ENCODE measurements around the gene LARGE2.

Gene LARGE2

GRCh38 chr11:45932217-45932616, 9.8 kb downstream of the LARGE2 start:
- ATAC-seq (ENCODE audit: insufficient read depth, low read depth) (no peak), DNase-seq (no peak)
- Histone ChIP-seq H3K9ac (ENCODE audit: low read depth, low read length) (no peak overlapping the region), H2AFZ (ENCODE audit: low read depth, low read length) (no peak overlapping the region), H3K4me2 (ENCODE audit: insufficient read depth, low read length) (no peak overlapping the region), H3K9me3 (ENCODE audit: insufficient read depth, low read length, severe bottlenecking) (no peaks in the 10 kb centered on the region), H3K79me2 (ENCODE audit: insufficient read depth, low read length) (no peaks in the 10 kb centered on the region), H3K27me3 (ENCODE audit: insufficient read depth, low read length, poor library complexity) (no peaks in the 10 kb centered on the region), H3K4me3 (ENCODE audit: low read depth in 1 of 2, low read length in 2 of 2) (no peak overlapping the region), H3K4me1 (ENCODE audit: insufficient read depth, low read length) (no peaks in the 10 kb centered on the region), H4K20me1 (ENCODE audit: insufficient read depth, low read length) (no peaks in the 10 kb centered on the region), H3K27ac (ENCODE audit: low read length) (no peak overlapping the region), H3K36me3 (ENCODE audit: insufficient read depth, low read length) (peaks cover 50% of the 10 kb centered on the region)
- TF ChIP-seq EZH2 (IDR thresholded peaks at IDR 0.05; ENCODE audit: borderline replicate concordance, low read depth, low read length, severe bottlenecking): no peak
- TF ChIP-seq, protein P1, sequence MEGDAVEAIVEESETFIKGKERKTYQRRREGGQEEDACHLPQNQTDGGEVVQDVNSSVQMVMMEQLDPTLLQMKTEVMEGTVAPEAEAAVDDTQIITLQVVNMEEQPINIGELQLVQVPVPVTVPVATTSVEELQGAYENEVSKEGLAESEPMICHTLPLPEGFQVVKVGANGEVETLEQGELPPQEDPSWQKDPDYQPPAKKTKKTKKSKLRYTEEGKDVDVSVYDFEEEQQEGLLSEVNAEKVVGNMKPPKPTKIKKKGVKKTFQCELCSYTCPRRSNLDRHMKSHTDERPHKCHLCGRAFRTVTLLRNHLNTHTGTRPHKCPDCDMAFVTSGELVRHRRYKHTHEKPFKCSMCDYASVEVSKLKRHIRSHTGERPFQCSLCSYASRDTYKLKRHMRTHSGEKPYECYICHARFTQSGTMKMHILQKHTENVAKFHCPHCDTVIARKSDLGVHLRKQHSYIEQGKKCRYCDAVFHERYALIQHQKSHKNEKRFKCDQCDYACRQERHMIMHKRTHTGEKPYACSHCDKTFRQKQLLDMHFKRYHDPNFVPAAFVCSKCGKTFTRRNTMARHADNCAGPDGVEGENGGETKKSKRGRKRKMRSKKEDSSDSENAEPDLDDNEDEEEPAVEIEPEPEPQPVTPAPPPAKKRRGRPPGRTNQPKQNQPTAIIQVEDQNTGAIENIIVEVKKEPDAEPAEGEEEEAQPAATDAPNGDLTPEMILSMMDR (IDR thresholded peaks at IDR 0.05; ENCODE audit: borderline replicate concordance, extremely low read depth, low read length, poor library complexity, severe bottlenecking): no peak

- Histone ChIP-seq H3K9me3 (ENCODE audit: insufficient read depth, low read length, severe bottlenecking) (no peaks in the 10 kb centered on the region), H3K27me3 (ENCODE audit: insufficient read depth, low read length, poor library complexity) (no peaks in the 10 kb centered on the region), H3K27ac (ENCODE audit: low read length) (no peak overlapping the region), H3K4me2 (ENCODE audit: insufficient read depth, low read length) (no peak overlapping the region), H3K4me3 (ENCODE audit: low read depth in 1 of 2, low read length in 2 of 2) (no peak overlapping the region), H3K36me3 (ENCODE audit: insufficient read depth, low read length) (peaks cover 59% of the 10 kb centered on the region), H2AFZ (ENCODE audit: low read depth, low read length) (no peak overlapping the region), H3K9ac (ENCODE audit: low read depth, low read length) (no peak overlapping the region), H3K79me2 (ENCODE audit: insufficient read depth, low read length) (no peaks in the 10 kb centered on the region), H3K4me1 (ENCODE audit: insufficient read depth, low read length) (no peaks in the 10 kb centered on the region), H4K20me1 (ENCODE audit: insufficient read depth, low read length) (no peaks in the 10 kb centered on the region)
- TF ChIP-seq, protein P1 (IDR thresholded peaks at IDR 0.05; ENCODE audit: borderline replicate concordance, extremely low read depth, low read length, poor library complexity, severe bottlenecking): no peak
- DNase-seq: no peak
- no peak for ATAC-seq (ENCODE audit: insufficient read depth, low read depth)
Measured at GRCh38 chr11:45933131-45933831, 10.8 kb downstream of the LARGE2 start.

DNA sequence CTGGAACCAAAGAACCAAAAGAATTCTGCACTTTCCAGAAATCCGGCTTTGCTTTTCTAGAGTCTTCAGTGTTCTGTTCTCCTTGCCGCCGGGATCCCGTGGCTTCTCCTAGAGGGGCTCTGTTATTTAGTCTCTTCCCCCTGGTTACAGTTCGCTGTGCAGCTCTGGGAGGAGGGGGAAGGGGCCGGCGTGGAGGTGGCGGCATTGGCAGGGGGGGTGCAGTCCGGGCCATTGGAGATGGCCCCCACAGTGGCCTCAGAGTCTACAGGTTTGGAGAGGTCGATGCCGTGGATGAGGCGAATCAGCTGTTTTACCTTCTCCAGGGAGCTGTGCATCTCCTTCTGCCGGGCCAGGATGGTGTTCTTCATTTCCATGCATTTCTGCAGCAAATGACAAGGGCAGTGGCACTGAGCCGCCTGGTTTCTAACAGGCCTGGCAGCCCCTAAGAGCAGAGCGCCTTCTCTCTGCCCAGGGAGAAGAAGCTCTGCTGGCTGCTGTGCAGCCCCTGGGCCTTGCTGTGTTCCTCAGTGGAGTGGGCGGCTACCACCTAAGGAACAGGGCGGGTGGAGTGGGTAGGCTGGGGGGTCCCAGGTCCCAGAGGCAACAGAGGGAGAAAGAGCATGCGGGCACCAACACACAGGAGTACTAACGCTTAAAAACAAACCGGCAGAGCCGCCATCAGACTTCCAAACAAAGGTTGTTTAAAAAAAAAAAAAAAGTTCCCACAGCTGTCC, 11.6 kb downstream of the LARGE2 start:
- Histone ChIP-seq H3K36me3 (ENCODE audit: insufficient read depth, low read length) (peaks cover 59% of the 10 kb centered on the region), H4K20me1 (ENCODE audit: insufficient read depth, low read length) (no peaks in the 10 kb centered on the region), H3K9me3 (ENCODE audit: insufficient read depth, low read length, severe bottlenecking) (no peaks in the 10 kb centered on the region), H3K4me1 (ENCODE audit: insufficient read depth, low read length) (no peaks in the 10 kb centered on the region), H3K4me3 (ENCODE audit: low read depth in 1 of 2, low read length in 2 of 2) (no peak overlapping the region), H3K9ac (ENCODE audit: low read depth, low read length) (no peak overlapping the region), H2AFZ (ENCODE audit: low read depth, low read length) (no peak overlapping the region), H3K27me3 (ENCODE audit: insufficient read depth, low read length, poor library complexity) (no peaks in the 10 kb centered on the region), H3K4me2 (ENCODE audit: insufficient read depth, low read length) (no peak overlapping the region), H3K79me2 (ENCODE audit: insufficient read depth, low read length) (no peaks in the 10 kb centered on the region), H3K27ac (ENCODE audit: low read length) (no peak overlapping the region)
- ATAC-seq (ENCODE audit: insufficient read depth, low read depth) (no peak), DNase-seq (no peak)
- TF ChIP-seq EZH2 (IDR thresholded peaks at IDR 0.05; ENCODE audit: borderline replicate concordance, low read depth, low read length, severe bottlenecking): no peak

- Histone ChIP-seq H3K36me3 (ENCODE audit: insufficient read depth, low read length) (peaks cover 59% of the 10 kb centered on the region), H4K20me1 (ENCODE audit: insufficient read depth, low read length) (no peaks in the 10 kb centered on the region), H3K27ac (ENCODE audit: low read length) (no peak overlapping the region), H3K27me3 (ENCODE audit: insufficient read depth, low read length, poor library complexity) (no peaks in the 10 kb centered on the region), H3K79me2 (ENCODE audit: insufficient read depth, low read length) (no peaks in the 10 kb centered on the region), H3K4me2 (ENCODE audit: insufficient read depth, low read length) (no peak overlapping the region), H2AFZ (ENCODE audit: low read depth, low read length) (no peak overlapping the region), H3K9ac (ENCODE audit: low read depth, low read length) (no peak overlapping the region), H3K4me3 (ENCODE audit: low read depth in 1 of 2, low read length in 2 of 2) (no peak overlapping the region), H3K9me3 (ENCODE audit: insufficient read depth, low read length, severe bottlenecking) (no peaks in the 10 kb centered on the region), H3K4me1 (ENCODE audit: insufficient read depth, low read length) (no peaks in the 10 kb centered on the region)
- no peak for TF ChIP-seq EZH2 (IDR thresholded peaks at IDR 0.05; ENCODE audit: borderline replicate concordance, low read depth, low read length, severe bottlenecking)
- TF ChIP-seq, protein P1 (IDR thresholded peaks at IDR 0.05; ENCODE audit: borderline replicate concordance, extremely low read depth, low read length, poor library complexity, severe bottlenecking): no peak
- no peak for ATAC-seq (ENCODE audit: insufficient read depth, low read depth)
- DNase-seq: no peak
Measured at GRCh38 chr11:45934580-45935318, 12.3 kb downstream of the LARGE2 start.

Data from DND-41 (cell line).